ENCODE results near the gene SDCCAG8.

DNA sequence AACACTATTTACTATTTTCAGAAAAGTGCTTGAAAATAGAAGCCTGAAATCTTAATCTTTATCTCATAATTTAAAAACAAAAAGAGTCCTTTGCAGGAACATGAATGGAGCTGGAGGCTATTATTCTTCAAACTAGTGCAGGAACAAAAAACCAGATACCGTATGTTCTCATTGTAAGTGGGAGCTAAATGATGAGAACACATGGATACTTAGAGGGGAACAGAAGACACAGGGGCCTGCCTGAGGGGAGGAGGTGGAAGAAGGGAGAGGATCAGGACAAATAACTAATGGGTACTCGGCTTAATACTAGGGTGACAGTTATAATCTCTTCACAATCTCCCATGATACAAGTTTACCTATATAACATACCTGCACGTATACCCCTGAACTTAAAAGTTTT, 176.3 kb downstream of the SDCCAG8 start:
- TF ChIP-seq POLR2AphosphoS5 (IDR thresholded peaks at IDR 0.05; ENCODE audit: borderline replicate concordance, low read depth, low read length) (no peak), EZH2 (IDR thresholded peaks at IDR 0.05) (no peak)

All from SK-N-MC (cell line).